Epithelial cell of proximal tubule (primary cell): ENCODE measurements around the gene CGGBP1. TPM values are rescaled to one million over a fixed set of nuclear protein-coding genes. Genes with fewer than 3 reads are reported as not detected.

ENCODE experiments used
- DNase-seq: peaks from one replicate; pipeline ENCODE4 v3.0.0-alpha.2; 2011; ENCODE audit warnings: low read depth
- H3K4me3 ChIP-seq: 2 replicates; pipeline ENCODE4 v1.5.1; 2011; ENCODE audit warnings: low read depth, mild to moderate bottlenecking, low read length
- CTCF ChIP-seq: conservative IDR thresholded peaks from 2 replicates; pipeline ENCODE4 v1.5.1; 2012; ENCODE audit warnings: low read depth, mild to moderate bottlenecking, low read length
- total RNA-seq: library from RNA; depleted of rRNA; stranded (reverse); fragments of >200 nt; gene quantifications from 2 replicates; pipeline ENCODE4 v1.2.3, GENCODE V29; 2015

Gene CGGBP1
- 34.8 and 35.1 TPM in 2 replicates for total RNA-seq

- DNase-seq: peak; percentile 86
- H3K4me3 ChIP-seq: peak within 1 kb of the TSS; percentile 82
- TF ChIP-seq CTCF: no peak
Measured at GRCh38 chr3:88058581-88059379, at the start of gene CGGBP1, which contains the start of gene ZNF654. CGGBP1 (minus strand) TSS chr3:88059005; CDS start chr3:88055976, 3,029 bp downstream. ZNF654 (plus strand) TSS chr3:88059255; CDS start chr3:88059320, 65 bp downstream.

- H3K4me3 ChIP-seq: no peak overlapping the region
- no peak for TF ChIP-seq CTCF
- no peak for DNase-seq
Measured at GRCh38 chr3:88105325-88105724, 46.5 kb upstream of the CGGBP1 start.

- no peak for DNase-seq
- TF ChIP-seq CTCF: no peak
- H3K4me3 ChIP-seq: no peak overlapping the region
Measured at GRCh38 chr3:88101142-88101541, 42.3 kb upstream of the CGGBP1 start.

- TF ChIP-seq CTCF: no peak
- H3K4me3 ChIP-seq: no peak overlapping the region
- no peak for DNase-seq
Measured at GRCh38 chr3:88093266-88093665, 34.5 kb upstream of the CGGBP1 start.

- H3K4me3 ChIP-seq: no peak overlapping the region
- no peak for DNase-seq
- TF ChIP-seq CTCF: no peak
Measured at GRCh38 chr3:88092270-88092669, 33.5 kb upstream of the CGGBP1 start.

GRCh38 chr3:88090681-88091080 lies 31.9 kb upstream of the CGGBP1 start:
- no peak for TF ChIP-seq CTCF
- DNase-seq: no peak
- H3K4me3 ChIP-seq: no peak overlapping the region

- no peak for TF ChIP-seq CTCF
- DNase-seq: no peak
- H3K4me3 ChIP-seq: no peak overlapping the region
Measured at GRCh38 chr3:88084097-88084501, 25.3 kb upstream of the CGGBP1 start.
